ENCODE measurements around the gene LMX1A.

DNA sequence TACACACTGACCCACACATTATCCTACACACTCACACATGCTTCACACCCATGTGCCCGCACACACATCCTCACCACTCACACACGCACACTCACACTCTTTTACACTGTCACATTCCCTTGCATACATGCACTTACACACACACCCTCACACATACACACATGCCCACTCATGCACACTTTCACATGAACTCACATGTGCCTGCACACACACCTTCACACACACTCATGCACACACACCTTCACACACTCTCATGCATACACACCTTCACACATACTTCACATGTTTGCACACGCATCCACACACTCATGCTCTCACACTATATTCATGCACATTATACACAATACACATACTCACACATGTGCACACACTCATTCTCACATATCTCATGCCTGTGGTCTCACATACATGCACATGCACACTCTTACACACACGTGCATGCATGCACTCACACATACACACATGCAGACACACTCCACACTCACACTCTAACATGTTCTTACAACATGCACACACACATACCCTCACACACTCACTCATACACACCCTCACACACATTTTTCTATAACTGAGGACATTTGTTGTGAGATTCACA lies 46.1 kb upstream of the LMX1A start:
- TF ChIP-seq POLR2A (IDR thresholded peaks at IDR 0.05; ENCODE audit: low read length) (no peak), GATA1 (IDR thresholded peaks at IDR 0.05; ENCODE audit: low read depth, low read length) (no peak)
